GM23248 (cell line): ENCODE data around the gene SPATA9.

ENCODE experiments used
- EZH2 ChIP-seq: fragments of 200-600 bp; sonication (generic); IDR thresholded peaks from 2 replicates; pipeline ENCODE4 v1.6.1; 2018; ENCODE audit warnings: antibody characterized with exemption, mild to moderate bottlenecking; ENCODE audit not compliant: insufficient read depth, poor library complexity, severe bottlenecking
- EZH2phosphoT487 ChIP-seq: fragments of 200-600 bp; sonication (generic); IDR thresholded peaks from 2 replicates; pipeline ENCODE4 v1.6.1; 2018; ENCODE audit warnings: antibody characterized with exemption, moderate library complexity, mild to moderate bottlenecking, low read depth; ENCODE audit not compliant: insufficient read depth

GRCh38 chr5:95669540-95669939 is 13.3 kb downstream of the SPATA9 start:
- TF ChIP-seq EZH2phosphoT487: no peak
- no peak for TF ChIP-seq EZH2
